A172 (cell line): ENCODE data around the gene SGF29. TPM values are rescaled to one million over a fixed set of nuclear protein-coding genes. Genes with fewer than 3 reads are reported as not detected.

Experiments
- total RNA-seq: library from RNA; depleted of rRNA; stranded (reverse); fragments of >200 nt; shearing (Covaris generic); gene quantifications from 2 replicates; pipeline ENCODE4 v1.2.3, GENCODE V29; 2014; rRNA removed

SGF29 gene
- total RNA-seq, 1 experiment from 2014 or later: 24.3 TPM

Other genes starting within 250 kb of the SGF29 start
- 1.2 TPM in 1 of 2 replicates, not detected in the other for gene NPIPB6, start 190.4 kb upstream of the SGF29 start, total RNA-seq
- gene EIF3CL, start 150.1 kb upstream of the SGF29 start, total RNA-seq: 28.3 and 70.4 TPM in 2 replicates
- gene NPIPB7, start 81.6 kb upstream of the SGF29 start, total RNA-seq: not detected in 2 replicates
- 23.7 and 27.0 TPM in 2 replicates for gene CLN3, start 61.8 kb upstream of the SGF29 start, total RNA-seq
- not detected in 2 replicates for gene APOBR, start 59.3 kb upstream of the SGF29 start, total RNA-seq
- not detected in 2 replicates for gene IL27, start 47.1 kb upstream of the SGF29 start, total RNA-seq
- 12.8 and 72.5 TPM in 2 replicates for gene NUPR1, start 14.9 kb upstream of the SGF29 start, total RNA-seq
- 0.17 and 0.21 TPM in 2 replicates for gene SULT1A2, start 43.1 kb downstream of the SGF29 start, total RNA-seq
- 94.4 and 111 TPM in 2 replicates for gene SULT1A1, start 56.1 kb downstream of the SGF29 start, total RNA-seq
- gene NPIPB8, start 84.1 kb downstream of the SGF29 start, total RNA-seq: 0.14 TPM in 1 of 2 replicates, not detected in the other
- gene EIF3C, start 157.5 kb downstream of the SGF29 start, total RNA-seq: 84.7 and 109 TPM in 2 replicates
- gene NPIPB9, start 197.9 kb downstream of the SGF29 start, total RNA-seq: 0.83 TPM in 1 of 2 replicates, not detected in the other